D341Med (cell line): ENCODE results near the gene PNMA6F.
"Not testable (repeated sequence)": the region's sequence is repeated elsewhere in the genome, so short reads cannot be mapped to it uniquely, and the experiment has no call there.

Source experiments
- DNase-seq: peaks from one replicate; pipeline ENCODE4 v3.0.0; 2012; ENCODE audit warnings: low spot score

The PNMA6F gene

DNA sequence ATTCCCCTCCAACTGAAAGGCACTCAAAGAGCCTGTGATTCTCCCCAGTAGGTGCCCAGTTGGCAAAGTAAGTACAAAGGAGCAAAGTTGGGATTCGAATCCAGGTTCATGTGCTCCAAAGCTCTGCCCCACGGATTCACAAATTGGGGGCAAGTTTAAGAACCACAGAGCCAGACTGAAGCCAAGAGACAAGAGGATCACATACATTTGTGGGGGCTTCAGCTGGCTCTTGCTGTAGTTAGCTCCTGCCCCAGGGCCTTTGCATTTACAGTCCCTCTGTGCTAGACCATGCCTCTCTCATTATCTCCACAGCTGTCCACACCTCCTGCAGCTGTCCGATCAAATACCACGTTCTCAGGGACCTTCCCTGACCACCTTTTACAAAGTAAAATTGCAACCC, 18.8 kb downstream of the PNMA6F start:
- no peak for DNase-seq

DNA sequence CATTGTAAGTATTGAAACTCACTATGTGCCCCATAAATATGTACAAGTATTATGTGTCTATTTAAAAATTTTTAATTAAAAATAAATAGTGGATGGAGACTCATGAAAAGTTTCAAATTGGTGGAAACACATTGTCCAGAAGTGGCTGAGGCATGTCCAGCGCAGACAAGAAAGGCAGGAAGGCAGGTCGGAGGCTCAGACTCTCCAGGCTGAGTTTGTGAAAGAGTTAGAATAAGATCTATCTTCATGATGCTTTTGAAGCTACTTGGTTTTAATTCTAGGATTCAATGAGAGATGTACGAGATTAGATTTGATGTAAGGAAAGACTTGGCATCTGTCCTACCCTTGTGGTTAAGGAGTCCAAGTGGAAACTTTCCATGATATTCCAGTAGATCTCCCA, 19.8 kb downstream of the PNMA6F start:
- DNase-seq = no peak

DNA sequence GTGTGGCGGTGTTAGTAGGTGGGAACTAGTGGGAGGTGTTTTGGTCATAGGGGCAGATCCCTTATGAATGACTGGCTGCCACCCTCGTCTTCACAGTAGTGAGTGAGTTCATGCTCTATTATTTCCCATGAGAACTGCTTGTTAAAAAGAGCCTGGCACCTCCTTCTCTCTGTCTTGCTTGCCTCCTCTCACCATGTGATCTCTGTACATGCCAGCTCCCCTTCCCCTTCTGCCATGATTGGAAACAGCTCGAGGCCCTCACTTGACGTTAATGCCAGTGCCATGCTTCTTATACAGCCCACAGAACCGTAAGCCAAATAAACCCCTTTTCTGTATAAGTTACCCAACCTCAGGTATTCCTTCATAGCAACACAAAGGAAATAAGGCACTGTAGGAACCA, 21.7 kb downstream of the PNMA6F start:
- DNase-seq = no peak

- no peak for DNase-seq
Measured at GRCh38 chrX:153297376-153297775, 24.2 kb downstream of the PNMA6F start.

DNA sequence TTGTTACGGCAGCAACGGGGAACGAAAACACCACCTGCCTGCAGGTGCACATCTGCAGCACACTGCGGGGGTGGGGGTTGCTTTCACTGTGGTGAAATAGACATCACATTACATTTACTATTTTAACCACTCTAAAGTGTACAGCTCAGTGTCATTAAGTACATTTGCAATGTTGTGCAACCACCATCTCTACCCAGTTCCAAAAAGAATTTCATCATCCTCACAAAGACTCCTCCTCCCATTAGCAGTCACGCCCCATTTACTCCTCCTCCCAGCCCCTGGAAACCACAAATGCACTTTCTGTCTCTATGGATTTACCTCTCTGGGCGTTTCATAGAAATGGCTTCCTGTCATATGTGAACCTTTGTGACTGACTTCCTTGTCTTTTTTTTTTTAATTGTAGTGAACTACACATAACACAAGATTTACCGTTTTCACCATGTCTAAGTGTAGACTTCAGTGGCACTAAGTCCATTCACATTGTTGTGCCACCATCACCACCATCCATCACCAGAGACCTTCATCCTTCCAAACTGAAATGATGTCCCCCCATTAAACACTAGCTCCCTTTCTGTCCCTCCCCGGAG, 28.0 kb downstream of the PNMA6F start:
- DNase-seq = not testable (repeated sequence)

- DNase-seq = not testable (repeated sequence)
Measured at GRCh38 chrX:153288807-153289206, 32.8 kb downstream of the PNMA6F start.

- DNase-seq = not testable (repeated sequence)
Measured at GRCh38 chrX:153285678-153286077, 35.9 kb downstream of the PNMA6F start.

DNA sequence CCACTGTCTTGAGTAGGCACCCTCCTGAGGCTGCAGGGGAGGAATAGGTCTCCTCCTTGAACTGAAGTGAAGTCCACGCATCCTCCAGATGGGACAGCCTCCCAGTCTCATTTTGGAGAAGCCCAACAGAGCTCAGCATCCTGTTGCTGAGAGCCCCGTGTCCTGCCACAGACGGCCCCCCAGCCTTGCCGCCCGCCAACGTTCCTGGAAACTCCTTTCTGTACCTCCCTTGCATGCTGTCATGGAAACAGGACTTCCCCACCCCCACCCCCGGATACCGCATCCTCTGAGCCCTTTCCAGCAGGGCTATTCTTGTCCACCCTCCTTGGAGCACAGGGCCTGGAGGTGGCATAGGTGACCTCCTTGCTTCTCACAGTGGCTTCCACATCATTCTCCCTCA, 37.6 kb downstream of the PNMA6F start:
- not testable (repeated sequence) for DNase-seq

GRCh38 chrX:153281784-153282183, 39.8 kb downstream of the PNMA6F start:
- not testable (repeated sequence) for DNase-seq

- DNase-seq = not testable (repeated sequence)
Measured at GRCh38 chrX:153279304-153279703, 42.3 kb downstream of the PNMA6F start.

GRCh38 chrX:153276049-153276448, 45.5 kb downstream of the PNMA6F start:
- DNase-seq = not testable (repeated sequence)

DNA sequence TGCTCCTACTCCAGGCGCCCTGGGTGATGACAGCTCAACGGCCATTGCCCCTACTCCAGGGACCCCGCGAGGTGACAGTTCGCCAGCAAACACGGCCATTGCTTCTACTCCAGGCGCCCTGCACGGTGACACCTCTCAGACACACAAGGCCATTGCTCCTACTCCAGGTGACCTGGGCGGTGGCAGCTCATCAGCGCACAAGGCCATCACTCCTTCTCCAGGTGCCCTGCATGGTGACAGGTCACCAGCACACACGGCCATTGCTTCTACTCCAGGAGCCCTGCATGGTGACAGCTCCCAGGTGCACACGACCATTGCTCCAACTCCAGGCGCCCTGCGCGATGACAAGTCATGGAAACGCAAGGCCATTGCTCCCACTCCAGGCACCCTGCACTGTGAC, 46.1 kb downstream of the PNMA6F start:
- DNase-seq = not testable (repeated sequence)

DNA sequence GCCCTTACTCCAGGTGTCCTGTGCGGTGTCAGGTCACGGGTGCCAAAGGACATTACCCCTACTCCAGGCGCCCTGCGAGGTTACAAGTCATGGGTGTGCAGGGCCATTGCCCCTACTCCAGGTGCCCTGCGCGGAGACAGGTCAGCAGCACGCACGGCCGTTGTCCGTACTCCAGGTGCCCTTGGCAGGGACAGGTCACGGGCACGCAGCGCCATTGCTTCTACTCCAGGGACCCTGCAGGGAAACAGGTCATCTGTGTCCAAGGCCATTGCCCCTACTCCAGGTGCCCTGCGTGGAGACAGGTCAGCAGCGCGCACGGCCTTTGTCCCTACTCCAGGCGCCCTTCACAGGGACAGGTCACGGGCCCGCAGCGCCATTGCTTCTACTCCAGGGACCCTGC, 49.0 kb downstream of the PNMA6F start:
- not testable (repeated sequence) for DNase-seq

DNA sequence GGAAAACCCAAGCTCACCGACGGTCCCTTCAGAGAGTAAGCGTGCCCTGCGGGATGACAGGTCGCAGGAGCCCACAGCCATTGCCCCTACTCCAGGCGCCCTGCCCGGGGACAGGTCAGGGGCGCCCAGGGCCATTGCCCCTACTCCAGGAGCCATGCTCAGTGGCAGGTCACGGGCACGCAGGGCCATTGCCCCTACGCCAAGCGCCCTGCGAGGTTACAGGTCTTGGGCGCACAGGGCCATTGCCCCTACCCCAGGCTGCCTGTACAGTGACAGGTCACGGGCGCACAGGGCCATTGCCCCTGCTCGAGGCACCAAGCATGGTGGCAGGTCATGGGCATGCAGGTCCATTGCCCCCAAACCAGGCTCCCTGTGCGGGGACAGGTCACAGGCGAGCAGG, 49.5 kb downstream of the PNMA6F start:
- DNase-seq = not testable (repeated sequence)
